HepG2 (cell line): ENCODE data around the gene LRTM2. TPM values are rescaled to one million over a fixed set of nuclear protein-coding genes. Genes with fewer than 3 reads are reported as not detected.
A peak's percentile ranks its signal among the peaks of the same experiment; 100 is the strongest.

Source experiments
- CBX1 ChIP-seq: IDR thresholded peaks from one replicate; pipeline ENCODE4 v1.6.1; 2016; ENCODE audit warnings: antibody characterized with exemption, low read depth
- E2F5 ChIP-seq: sonication (generic); formaldehyde crosslinking; conservative IDR thresholded peaks from 2 replicates; pipeline ENCODE4 v1.4.0; 2020; ENCODE audit warnings: missing genetic modification reagents
- IRF9 ChIP-seq: sonication (generic); formaldehyde crosslinking; IDR thresholded peaks from 2 replicates; pipeline ENCODE4 v1.8.0; 2022; ENCODE audit warnings: missing genetic modification reagents, mild to moderate bottlenecking, borderline replicate concordance
- JDP2 ChIP-seq: sonication (generic); formaldehyde crosslinking; IDR thresholded peaks from 2 replicates; pipeline ENCODE4 v1.8.1; 2022; ENCODE audit warnings: missing genetic modification reagents, borderline replicate concordance
- MAX ChIP-seq: IDR thresholded peaks from 2 replicates; pipeline ENCODE4 v1.6.1; 2012; ENCODE audit warnings: inconsistent platforms
- MYC ChIP-seq: sonication (generic); formaldehyde crosslinking; IDR thresholded peaks from 2 replicates; pipeline ENCODE4 v1.9.0; 2021; ENCODE audit warnings: missing genetic modification reagents, borderline replicate concordance
- NFKBIZ ChIP-seq: IDR thresholded peaks from 2 replicates; pipeline ENCODE4 v1.6.1; 2018; ENCODE audit warnings: missing genetic modification reagents, missing compliant biosample characterization
- ZBTB14 ChIP-seq: sonication (generic); formaldehyde crosslinking; IDR thresholded peaks from 2 replicates; pipeline ENCODE4 v1.4.0; 2020; ENCODE audit warnings: missing genetic modification reagents
- ZMAT5 ChIP-seq: sonication (generic); formaldehyde crosslinking; IDR thresholded peaks from 2 replicates; pipeline ENCODE4 v1.5.0; 2020; ENCODE audit warnings: mild to moderate bottlenecking, low read depth, missing genetic modification reagents, borderline replicate concordance
- ZNF496 ChIP-seq: sonication (generic); formaldehyde crosslinking; IDR thresholded peaks from 2 replicates; pipeline ENCODE4 v1.8.1; 2023; ENCODE audit warnings: mild to moderate bottlenecking, moderate library complexity, missing genetic modification reagents; ENCODE audit not compliant: insufficient replicate concordance
- ZNF687 ChIP-seq: sonication (generic); formaldehyde crosslinking; IDR thresholded peaks from 2 replicates; pipeline ENCODE4 v1.5.1; 2020; ENCODE audit warnings: mild to moderate bottlenecking, missing genetic modification reagents, moderate library complexity
- ZNF724P ChIP-seq: sonication (generic); formaldehyde crosslinking; IDR thresholded peaks from 2 replicates; pipeline ENCODE4 v1.8.0; 2022; ENCODE audit warnings: missing genetic modification reagents, borderline replicate concordance
- ZNF747 ChIP-seq: sonication (generic); formaldehyde crosslinking; IDR thresholded peaks from 2 replicates; pipeline ENCODE4 v1.8.1; 2023; ENCODE audit warnings: missing genetic modification reagents, mild to moderate bottlenecking, borderline replicate concordance
- ZNF75D ChIP-seq: sonication (generic); formaldehyde crosslinking; IDR thresholded peaks from 2 replicates; pipeline ENCODE4 v1.8.1; 2023; ENCODE audit warnings: missing genetic modification reagents, mild to moderate bottlenecking, borderline replicate concordance
- ZNF776 ChIP-seq: sonication (generic); formaldehyde crosslinking; IDR thresholded peaks from 2 replicates; pipeline ENCODE4 v1.4.0; 2020; ENCODE audit warnings: mild to moderate bottlenecking, missing genetic modification reagents
- ZNF777 ChIP-seq: sonication (generic); formaldehyde crosslinking; IDR thresholded peaks from 2 replicates; pipeline ENCODE4 v1.4.0; 2020; ENCODE audit warnings: missing genetic modification reagents
- polyA plus RNA-seq, 8 experiments: library from polyadenylated mRNA; depleted of rRNA in 3 of 8; stranded (reverse) in 7 of 8; unstranded in 1 of 8; fragments of >200 nt; fragmentation: Illumina TruSeq in 4 of 8; extraction: Trizol in 4 of 8; gene quantifications; 2 replicates each; pipeline versions ENCODE4 v1.2.1 to v1.2.3, GENCODE V29; 2011 to 2016; ENCODE audit warnings: low read depth in 4 of 8, missing spikeins in 1 of 8, mixed read lengths in 1 of 8; ENCODE audit not compliant: insufficient read depth in 1 of 8
- total RNA-seq, 5 experiments: library from RNA; depleted of rRNA; stranded (reverse); fragments of >200 nt; fragmentation: Illumina TruSeq; extraction: Trizol; gene quantifications; 2 replicates each; pipeline ENCODE4 v1.2.3, GENCODE V29; 2016; ENCODE audit warnings: low read depth in 1 of 5

Gene LRTM2
- total and polyA plus RNA-seq, 2 of the 13 experiments (the other 11 are each of a cell fraction or from before 2014, with no cell fraction given): 0.09 TPM; not detected in 1

GRCh38 chr12:1821805-1822204, 1.4 kb downstream of the LRTM2 start (continued):
- TF ChIP-seq ZMAT5: no peak
- peak; percentile 39; the same call in 1 of the 2 replicates for TF ChIP-seq MYC (CRISPR knock-in tag)
- TF ChIP-seq ZBTB14 (CRISPR knock-in tag): no peak
- TF ChIP-seq ZNF776 (CRISPR knock-in tag): no peak
- no peak for TF ChIP-seq NFKBIZ (CRISPR knock-in tag)
- TF ChIP-seq IRF9 (CRISPR knock-in tag): no peak
- TF ChIP-seq ZNF496 (CRISPR knock-in tag): no peak
- no peak for TF ChIP-seq E2F5 (CRISPR knock-in tag)
- no peak for TF ChIP-seq ZNF75D
- TF ChIP-seq ZNF687 (CRISPR knock-in tag): peak; percentile 48
- 0 out of 2 replicates have a peak, but pooled peaks have one; percentile 61 for TF ChIP-seq MAX
- TF ChIP-seq ZNF724P (CRISPR knock-in tag): no peak
- TF ChIP-seq JDP2: no peak
- TF ChIP-seq ZNF777 (CRISPR knock-in tag): peak; percentile 56; the same call in 1 of the 2 replicates
- no peak for TF ChIP-seq CBX1
- no peak for TF ChIP-seq ZNF747 (CRISPR knock-in tag)
- TF ChIP-seq, all 625 proteins: peak for 6
